Activated CD4-positive, alpha-beta memory T cell treated with anti-CD3 and anti-CD28 coated beads for 36 hours (primary cell): Measurements from ENCODE around the gene DAB2. TPM values are rescaled to one million over a fixed set of nuclear protein-coding genes. Genes with fewer than 3 reads are reported as not detected.
"Not testable (repeated sequence)": the region's sequence is repeated elsewhere in the genome, so short reads cannot be mapped to it uniquely, and the experiment has no call there.

ENCODE experiments used
- CTCF ChIA-PET: fragments of 350-600 bp; sonication (Branson Sonifier 250); formaldehyde crosslinking; loops from one replicate; lab custom pipeline; 2021; ENCODE audit warnings: antibody characterized with exemption, inconsistent platforms; lab: Charles Lee
- POLR2A ChIA-PET: fragments of 350-600 bp; sonication (Branson Sonifier 250); formaldehyde crosslinking; loops from one replicate; lab custom pipeline; 2021; ENCODE audit warnings: antibody characterized with exemption; lab: Charles Lee
- DNase-seq: peaks from one replicate; pipeline ENCODE4 v3.0.0-alpha.2; 2020
- H3K27ac Mint-ChIP-seq: one replicate; pipeline ENCODE4 v1.8.0; 2021; ENCODE audit warnings: mixed read lengths
- H3K27me3 Mint-ChIP-seq: one replicate; pipeline ENCODE4 v1.8.0; 2021; ENCODE audit warnings: mixed read lengths
- H3K36me3 Mint-ChIP-seq: one replicate; pipeline ENCODE4 v1.8.0; 2021; ENCODE audit warnings: mixed read lengths
- H3K4me1 Mint-ChIP-seq: one replicate; pipeline ENCODE4 v1.8.0; 2021; ENCODE audit warnings: low read depth, mixed read lengths
- H3K4me3 Mint-ChIP-seq: one replicate; pipeline ENCODE4 v1.8.0; 2021; ENCODE audit warnings: mild to moderate bottlenecking, mixed read lengths
- H3K9me3 Mint-ChIP-seq: one replicate; pipeline ENCODE4 v1.8.0; 2021; ENCODE audit warnings: mixed read lengths
- intact Hi-C: fragments of 100-400 bp; cut with micrococcal nuclease; formaldehyde crosslinking; loops from one replicate; pipeline ENCODE4 v1.15.1; 2023
- total RNA-seq, 2 experiments: library from RNA; stranded (reverse); gene quantifications; one replicate each; pipeline ENCODE4 v1.2.3, GENCODE V29; 2021

DAB2 gene
- total RNA-seq, 2 experiments from 2014 or later = not detected

- DNase-seq = no peak
These were observed 75.3 kb downstream of the DAB2 start for GRCh38 chr5:39349484-39349883.

GRCh38 chr5:39342460-39342859 is 82.3 kb downstream of the DAB2 start:
- DNase-seq = no peak
- POLR2A ChIA-PET = no interaction called here
- H3K27ac Mint-ChIP-seq = no peak overlapping the region
- H3K9me3 Mint-ChIP-seq = peaks cover 3% of the 10 kb centered on the region
- no peaks in the 10 kb centered on the region for H3K36me3 Mint-ChIP-seq
- CTCF ChIA-PET = no interaction called here
- H3K4me1 Mint-ChIP-seq = peaks cover 3% of the 10 kb centered on the region
- intact Hi-C loops = no loop called here
- H3K4me3 Mint-ChIP-seq = no peak overlapping the region
- peaks cover 14% of the 10 kb centered on the region for H3K27me3 Mint-ChIP-seq

More at GRCh38 chr5:39349484-39349883, 75.3 kb downstream of the DAB2 start:
- H3K36me3 Mint-ChIP-seq = no peaks in the 10 kb centered on the region
- H3K9me3 Mint-ChIP-seq = peaks cover 35% of the 10 kb centered on the region
- no peaks in the 10 kb centered on the region for H3K4me1 Mint-ChIP-seq
- intact Hi-C loops = no loop called here
- CTCF ChIA-PET = no interaction called here
- peaks cover 2% of the 10 kb centered on the region for H3K27me3 Mint-ChIP-seq
- POLR2A ChIA-PET = no interaction called here
- no peak overlapping the region for H3K4me3 Mint-ChIP-seq
- no peak overlapping the region for H3K27ac Mint-ChIP-seq

GRCh38 chr5:39341896-39342295 is 82.9 kb downstream of the DAB2 start:
- Mint-ChIP-seq H3K36me3 (no peaks in the 10 kb centered on the region), H3K4me3 (no peak overlapping the region), H3K27me3 (peaks cover 14% of the 10 kb centered on the region), H3K27ac (no peak overlapping the region), H3K9me3 (peaks cover 3% of the 10 kb centered on the region), H3K4me1 (peaks cover 4% of the 10 kb centered on the region)
- POLR2A ChIA-PET = no interaction called here
- CTCF ChIA-PET = no interaction called here
- intact Hi-C loops = no loop called here
- DNase-seq = no peak

- Mint-ChIP-seq H3K9me3 (peaks cover 3% of the 10 kb centered on the region), H3K4me3 (no peak overlapping the region), H3K27ac (no peak overlapping the region), H3K36me3 (no peaks in the 10 kb centered on the region), H3K27me3 (peaks cover 16% of the 10 kb centered on the region), H3K4me1 (peaks cover 4% of the 10 kb centered on the region)
- intact Hi-C loops = no loop called here
- ChIA-PET POLR2A (no interaction called here), CTCF (no interaction called here)
- no peak for DNase-seq
These were observed 84.3 kb downstream of the DAB2 start for GRCh38 chr5:39340506-39340905.

GRCh38 chr5:39337252-39337915 is 87.4 kb downstream of the DAB2 start:
- intact Hi-C loops = no loop called here
- H3K4me1 Mint-ChIP-seq = peaks cover 4% of the 10 kb centered on the region
- DNase-seq = no peak
- no peak overlapping the region for H3K4me3 Mint-ChIP-seq
- ChIA-PET CTCF (interaction anchor here (0.7 to 1.8 kb wide), 3 partner anchors 15 to 129 kb away, joined by 3 to 5 read pairs (median 4); no protein-coding TSS in a partner anchor), POLR2A (no interaction called here)
- peaks cover 2% of the 10 kb centered on the region for H3K36me3 Mint-ChIP-seq
- no peaks in the 10 kb centered on the region for H3K9me3 Mint-ChIP-seq
- H3K27ac Mint-ChIP-seq = no peak overlapping the region
- peaks cover 11% of the 10 kb centered on the region for H3K27me3 Mint-ChIP-seq

- H3K9me3 Mint-ChIP-seq, H3K27ac Mint-ChIP-seq, CTCF ChIA-PET, H3K27me3 Mint-ChIP-seq, POLR2A ChIA-PET, H3K4me1 Mint-ChIP-seq, DNase-seq, H3K4me3 Mint-ChIP-seq, H3K36me3 Mint-ChIP-seq, intact Hi-C loops: not testable (repeated sequence)
These were observed 90.5 kb downstream of the DAB2 start for GRCh38 chr5:39334296-39334695.

GRCh38 chr5:39333104-39333503 is 91.7 kb downstream of the DAB2 start:
- H3K27ac Mint-ChIP-seq = no peak overlapping the region
- peaks cover 3% of the 10 kb centered on the region for H3K27me3 Mint-ChIP-seq
- no peak for DNase-seq
- no peaks in the 10 kb centered on the region for H3K9me3 Mint-ChIP-seq
- ChIA-PET POLR2A (no interaction called here), CTCF (no interaction called here)
- H3K4me3 Mint-ChIP-seq = no peak overlapping the region
- peaks cover 4% of the 10 kb centered on the region for H3K4me1 Mint-ChIP-seq
- peaks cover 2% of the 10 kb centered on the region for H3K36me3 Mint-ChIP-seq
- intact Hi-C loops = no loop called here

- H3K9me3 Mint-ChIP-seq = no peaks in the 10 kb centered on the region
- H3K27ac Mint-ChIP-seq = no peak overlapping the region
- no peaks in the 10 kb centered on the region for H3K4me1 Mint-ChIP-seq
- ChIA-PET CTCF (no interaction called here), POLR2A (no interaction called here)
- intact Hi-C loops = no loop called here
- no peak for DNase-seq
- H3K27me3 Mint-ChIP-seq = peaks cover 3% of the 10 kb centered on the region
- peaks cover 2% of the 10 kb centered on the region for H3K36me3 Mint-ChIP-seq
- no peak overlapping the region for H3K4me3 Mint-ChIP-seq
These were observed 92.9 kb downstream of the DAB2 start for GRCh38 chr5:39331861-39332381.

GRCh38 chr5:39328731-39329130 is 96.0 kb downstream of the DAB2 start:
- intact Hi-C loops = no loop called here
- Mint-ChIP-seq H3K36me3 (no peaks in the 10 kb centered on the region), H3K4me3 (no peak overlapping the region), H3K9me3 (no peaks in the 10 kb centered on the region), H3K27ac (no peak overlapping the region), H3K4me1 (no peaks in the 10 kb centered on the region), H3K27me3 (peaks cover 1% of the 10 kb centered on the region)
- ChIA-PET POLR2A (no interaction called here), CTCF (no interaction called here)
- DNase-seq = no peak

GRCh38 chr5:39323542-39323941 is 101.2 kb downstream of the DAB2 start:
- Mint-ChIP-seq H3K27ac (no peak overlapping the region), H3K27me3 (peaks cover 6% of the 10 kb centered on the region), H3K4me1 (no peaks in the 10 kb centered on the region), H3K9me3 (no peaks in the 10 kb centered on the region), H3K36me3 (no peaks in the 10 kb centered on the region), H3K4me3 (no peak overlapping the region)
- intact Hi-C loops = no loop called here
- ChIA-PET CTCF (no interaction called here), POLR2A (no interaction called here)
- DNase-seq = no peak

Other genes starting within 250 kb of the DAB2 start
- 100 to 1,000 TPM; 105 to 106 TPM for gene FYB1, start 205.4 kb downstream of the DAB2 start, total RNA-seq
- gene C9, start 60.5 kb downstream of the DAB2 start, total RNA-seq = not detected